Cerebellar cortex (tissue), 1 donor: ENCODE results near the gene ST3GAL4.

ENCODE experiments used
- DNase-seq: peaks from one replicate; pipeline ENCODE4 v3.0.0-alpha.2; 2015; ENCODE audit warnings: low spot score

ST3GAL4 gene

GRCh38 chr11:126451211-126451802 is 95.8 kb downstream of the ST3GAL4 start:
- no peak for DNase-seq

GRCh38 chr11:126452241-126453101 is 97.0 kb downstream of the ST3GAL4 start:
- DNase-seq, result no peak

GRCh38 chr11:126456089-126456488 is 100.6 kb downstream of the ST3GAL4 start:
- DNase-seq, result no peak

- DNase-seq, result no peak
These were observed 101.5 kb downstream of the ST3GAL4 start for GRCh38 chr11:126456783-126457542.

GRCh38 chr11:126457817-126458216 is 102.3 kb downstream of the ST3GAL4 start:
- DNase-seq, result no peak

- DNase-seq, result no peak
These were observed 104.3 kb downstream of the ST3GAL4 start for GRCh38 chr11:126459691-126460281.

- DNase-seq, result no peak
These were observed 105.1 kb downstream of the ST3GAL4 start for GRCh38 chr11:126460417-126461095.

GRCh38 chr11:126461096-126461440 is 105.6 kb downstream of the ST3GAL4 start:
- no peak for DNase-seq

- no peak for DNase-seq
These were observed 106.5 kb downstream of the ST3GAL4 start for GRCh38 chr11:126461996-126462395.

- no peak for DNase-seq
These were observed 106.9 kb downstream of the ST3GAL4 start for GRCh38 chr11:126462422-126462821.
